Ovary (tissue), 3 donors: Measurements from ENCODE around the gene PANK4.

Experiments
- CTCF ChIP-seq, 3 donors: fragments of 450-650 bp in 2 of 3; fragments of 200-600 bp in 1 of 3; IDR thresholded peaks; one replicate each; pipeline versions ENCODE4 v1.5.1 to v1.8.0; 2016 to 2022; ENCODE audit warnings: antibody characterized with exemption in 3 of 3, mild to moderate bottlenecking in 1 of 3
- EP300 ChIP-seq: sonication (generic); formaldehyde crosslinking; IDR thresholded peaks from one replicate; pipeline ENCODE4 v1.6.1; 2017; ENCODE audit warnings: antibody characterized with exemption
- POLR2A ChIP-seq: fragments of 450-650 bp; IDR thresholded peaks from one replicate; pipeline ENCODE4 v1.6.1; 2017; ENCODE audit warnings: antibody characterized with exemption, mild to moderate bottlenecking, moderate library complexity
- donor health status: DM: no; HTN: no; CAD: no.

- TF ChIP-seq CTCF (IDR thresholded peaks at IDR 0.05) (no peak), POLR2A (no peak), EP300 (no peak)
Measured at GRCh38 chr1:2498648-2499047, 27.7 kb downstream of the PANK4 start.
